K562 (cell line): ENCODE data around the gene KRT77. TPM values are rescaled to one million over a fixed set of nuclear protein-coding genes. Genes with fewer than 3 reads are reported as not detected.

Experiments used
- POLR3A ChIP-seq: IDR thresholded peaks from 2 replicates; pipeline ENCODE4 v1.6.1; 2011; ENCODE audit warnings: borderline replicate concordance, mild to moderate bottlenecking, moderate library complexity; ENCODE audit not compliant: insufficient read length, insufficient read depth; ENCODE audit errors: extremely low read depth
- RBM34 ChIP-seq: fragments of 200-400 bp; formaldehyde crosslinking; IDR thresholded peaks from 2 replicates; pipeline ENCODE4 v1.6.1; 2018; ENCODE audit warnings: low read length, borderline replicate concordance; ENCODE audit not compliant: insufficient read depth
- ZNF318 ChIP-seq, 2 experiments: fragments of 450-650 bp; IDR thresholded peaks; 2 replicates each; pipeline ENCODE4 v1.6.1; 2016; ENCODE audit warnings: mild to moderate bottlenecking in 2 of 2, borderline replicate concordance in 1 of 2, low read depth in 1 of 2, moderate library complexity in 1 of 2
- ZNF398 ChIP-seq: fragments of 250-450 bp; sonication (Bioruptor Pico); IDR thresholded peaks from 2 replicates; pipeline ENCODE4 v1.8.0; 2021; ENCODE audit warnings: moderate library complexity, mild to moderate bottlenecking, inconsistent platforms
- polyA plus RNA-seq, 8 experiments: library from polyadenylated mRNA; depleted of rRNA in 4 of 8; stranded (reverse) in 5 of 8; unstranded in 3 of 8; fragments of >200 nt; fragmentation: Nextera tagmentation in 2 of 8; fragmentation: Illumina TruSeq in 1 of 8; extraction: Ambion mirVana in 2 of 8; extraction: Trizol in 1 of 8; gene quantifications; 2 replicates each; pipeline versions ENCODE4 v1.2.1 to v1.2.3, GENCODE V29; 2011 to 2014; ENCODE audit warnings: inconsistent platforms in 1 of 8, missing spikeins in 1 of 8
- total RNA-seq, 7 experiments: library from RNA; depleted of rRNA in 6 of 7; stranded (reverse); fragments of >200 nt in 6 of 7; fragmentation: Illumina TruSeq in 2 of 7; extraction: Trizol in 2 of 7; gene quantifications; 2 replicates each; pipeline versions ENCODE4 v1.2.1 to v1.2.3, GENCODE V29; 2011 to 2021; ENCODE audit warnings: low replicate concordance in 1 of 7

Gene KRT77
- total and polyA plus RNA-seq, 9 of the 15 experiments (the other 6 are each of a cell fraction or from before 2014, with no cell fraction given): not detected

- TF ChIP-seq ZNF318 (IDR thresholded peaks at IDR 0.05; ENCODE audit: borderline replicate concordance in 1 of 2, low read depth in 1 of 2): no peak
- TF ChIP-seq ZNF398 (CRISPR knock-in tag): no peak
- TF ChIP-seq POLR3A: no peak
- TF ChIP-seq RBM34: no peak
These were observed 45.3 kb upstream of the KRT77 start (continued) for GRCh38 chr12:52748578-52748977.
